Skin epidermis (tissue), 12 donors: Measurements from ENCODE around the gene RNU5D-1.
"Not testable (repeated sequence)": the region's sequence is repeated elsewhere in the genome, so short reads cannot be mapped to it uniquely, and the experiment has no call there.

Experiments used
- H3K27ac ChIP-seq, 21 experiments: fragments of 200-600 bp; sonication (generic) in 11 of 21; one replicate each; pipeline ENCODE4 v1.5.0; 2020; ENCODE audit warnings: mild to moderate bottlenecking in 3 of 21, inconsistent platforms in 2 of 21, moderate library complexity in 2 of 21
- H3K4me3 ChIP-seq, 7 experiments: fragments of 200-600 bp; sonication (generic) in 2 of 7; one replicate each; pipeline ENCODE4 v1.5.0; 2020; ENCODE audit warnings: inconsistent platforms in 2 of 7, mild to moderate bottlenecking in 2 of 7, moderate library complexity in 1 of 7

The RNU5D-1 gene

GRCh38 chr1:44707112-44707881 lies 23.7 kb downstream of the RNU5D-1 start:
- Histone ChIP-seq H3K27ac (peak overlapping the region in 6 of 21 experiments; percentile 40 to 78 (median 46)), H3K4me3 (no peak overlapping the region)

- Histone ChIP-seq H3K27ac (no peak overlapping the region), H3K4me3 (no peak overlapping the region)
Measured at GRCh38 chr1:44705938-44706337, 25.0 kb downstream of the RNU5D-1 start.

GRCh38 chr1:44705470-44705869 lies 25.5 kb downstream of the RNU5D-1 start:
- H3K27ac ChIP-seq: no peak overlapping the region
- no peak overlapping the region for H3K4me3 ChIP-seq

GRCh38 chr1:44701141-44701573 lies 29.8 kb downstream of the RNU5D-1 start:
- no peak overlapping the region for H3K27ac ChIP-seq
- H3K4me3 ChIP-seq: no peak overlapping the region

GRCh38 chr1:44700573-44700972 lies 30.4 kb downstream of the RNU5D-1 start:
- H3K4me3 ChIP-seq: no peak overlapping the region
- H3K27ac ChIP-seq: no peak overlapping the region

- H3K27ac ChIP-seq, H3K4me3 ChIP-seq: not testable (repeated sequence)
Measured at GRCh38 chr1:44699375-44699774, 31.6 kb downstream of the RNU5D-1 start.

- H3K4me3 ChIP-seq: no peak overlapping the region
- H3K27ac ChIP-seq: no peak overlapping the region
Measured at GRCh38 chr1:44698138-44698537, 32.8 kb downstream of the RNU5D-1 start.

- H3K4me3 ChIP-seq: no peak overlapping the region
- peak overlapping the region in 1 of 21 experiments; percentile 21 for H3K27ac ChIP-seq
Measured at GRCh38 chr1:44696789-44697345, 34.1 kb downstream of the RNU5D-1 start.

GRCh38 chr1:44696101-44696500 lies 34.9 kb downstream of the RNU5D-1 start:
- H3K27ac ChIP-seq: no peak overlapping the region
- H3K4me3 ChIP-seq: no peak overlapping the region

GRCh38 chr1:44695671-44696070 lies 35.3 kb downstream of the RNU5D-1 start:
- H3K4me3 ChIP-seq: no peak overlapping the region
- H3K27ac ChIP-seq: no peak overlapping the region

GRCh38 chr1:44694863-44695478 lies 36.0 kb downstream of the RNU5D-1 start:
- no peak overlapping the region for H3K4me3 ChIP-seq
- H3K27ac ChIP-seq: no peak overlapping the region

GRCh38 chr1:44693900-44694299 lies 37.1 kb downstream of the RNU5D-1 start:
- no peak overlapping the region for H3K4me3 ChIP-seq

GRCh38 chr1:44693159-44693558 lies 37.8 kb downstream of the RNU5D-1 start:
- H3K4me3 ChIP-seq: no peak overlapping the region
- no peak overlapping the region for H3K27ac ChIP-seq

More at GRCh38 chr1:44693900-44694299, 37.1 kb downstream of the RNU5D-1 start:
- no peak overlapping the region for H3K27ac ChIP-seq

GRCh38 chr1:44689447-44689765 lies 41.6 kb downstream of the RNU5D-1 start:
- H3K27ac ChIP-seq: no peak overlapping the region
- no peak overlapping the region for H3K4me3 ChIP-seq

- Histone ChIP-seq H3K4me3 (no peak overlapping the region), H3K27ac (no peak overlapping the region)
Measured at GRCh38 chr1:44688760-44689446, 42.1 kb downstream of the RNU5D-1 start.

GRCh38 chr1:44685881-44686280 lies 45.1 kb downstream of the RNU5D-1 start:
- no peak overlapping the region for H3K27ac ChIP-seq
- no peak overlapping the region for H3K4me3 ChIP-seq

- Histone ChIP-seq H3K4me3 (no peak overlapping the region), H3K27ac (no peak overlapping the region)
Measured at GRCh38 chr1:44685218-44685617, 45.8 kb downstream of the RNU5D-1 start.

- no peak overlapping the region for H3K27ac ChIP-seq
- H3K4me3 ChIP-seq: no peak overlapping the region
Measured at GRCh38 chr1:44684525-44684924, 46.4 kb downstream of the RNU5D-1 start.

GRCh38 chr1:44682883-44683265 lies 48.1 kb downstream of the RNU5D-1 start:
- Histone ChIP-seq H3K4me3 (no peak overlapping the region), H3K27ac (no peak overlapping the region)
